Skin epidermis (tissue), 12 donors: ENCODE results near the gene CATSPER3.

ENCODE experiments used
- H3K27ac ChIP-seq, 21 experiments: fragments of 200-600 bp; sonication (generic) in 11 of 21; one replicate each; pipeline ENCODE4 v1.5.0; 2020; ENCODE audit warnings: mild to moderate bottlenecking in 3 of 21, inconsistent platforms in 2 of 21, moderate library complexity in 2 of 21
- H3K4me3 ChIP-seq, 7 experiments: fragments of 200-600 bp; sonication (generic) in 2 of 7; one replicate each; pipeline ENCODE4 v1.5.0; 2020; ENCODE audit warnings: inconsistent platforms in 2 of 7, mild to moderate bottlenecking in 2 of 7, moderate library complexity in 1 of 7

The CATSPER3 gene

GRCh38 chr5:135037519-135038204, 70.0 kb downstream of the CATSPER3 start:
- H3K4me3 ChIP-seq, result no peak overlapping the region
- no peak overlapping the region for H3K27ac ChIP-seq

GRCh38 chr5:135038205-135038812, 70.6 kb downstream of the CATSPER3 start:
- Histone ChIP-seq H3K4me3 (no peak overlapping the region), H3K27ac (no peak overlapping the region)

GRCh38 chr5:135038813-135039270, 71.1 kb downstream of the CATSPER3 start:
- no peak overlapping the region for H3K27ac ChIP-seq
- H3K4me3 ChIP-seq, result peak overlapping the region in 3 of 7 experiments; percentile 8 to 27 (median 17)

- Histone ChIP-seq H3K27ac (no peak overlapping the region), H3K4me3 (peak overlapping the region in 3 of 7 experiments; percentile 8 to 27 (median 17))
These were observed 71.7 kb downstream of the CATSPER3 start for GRCh38 chr5:135039271-135040033.

- H3K4me3 ChIP-seq, result peak overlapping the region in 1 of 7 experiments; percentile 17
- H3K27ac ChIP-seq, result no peak overlapping the region
These were observed 72.3 kb downstream of the CATSPER3 start for GRCh38 chr5:135040034-135040332.

GRCh38 chr5:135040333-135041144, 72.8 kb downstream of the CATSPER3 start:
- Histone ChIP-seq H3K4me3 (no peak overlapping the region), H3K27ac (no peak overlapping the region)

GRCh38 chr5:135041145-135041587, 73.5 kb downstream of the CATSPER3 start:
- Histone ChIP-seq H3K4me3 (no peak overlapping the region), H3K27ac (no peak overlapping the region)

GRCh38 chr5:135041726-135042125, 74.0 kb downstream of the CATSPER3 start:
- Histone ChIP-seq H3K27ac (no peak overlapping the region), H3K4me3 (no peak overlapping the region)

- H3K27ac ChIP-seq, result no peak overlapping the region
- no peak overlapping the region for H3K4me3 ChIP-seq
These were observed 74.9 kb downstream of the CATSPER3 start for GRCh38 chr5:135042595-135042994.

- H3K27ac ChIP-seq, result no peak overlapping the region
- H3K4me3 ChIP-seq, result no peak overlapping the region
These were observed 77.8 kb downstream of the CATSPER3 start for GRCh38 chr5:135045488-135045887.

GRCh38 chr5:135046661-135047346, 79.1 kb downstream of the CATSPER3 start:
- Histone ChIP-seq H3K27ac (no peak overlapping the region), H3K4me3 (no peak overlapping the region)

GRCh38 chr5:135047347-135047695, 79.6 kb downstream of the CATSPER3 start:
- H3K4me3 ChIP-seq, result no peak overlapping the region
- no peak overlapping the region for H3K27ac ChIP-seq

GRCh38 chr5:135048286-135048685, 80.6 kb downstream of the CATSPER3 start:
- Histone ChIP-seq H3K4me3 (no peak overlapping the region), H3K27ac (no peak overlapping the region)

- H3K4me3 ChIP-seq, result no peak overlapping the region
- H3K27ac ChIP-seq, result no peak overlapping the region
These were observed 81.2 kb downstream of the CATSPER3 start for GRCh38 chr5:135048930-135049329.

- Histone ChIP-seq H3K4me3 (no peak overlapping the region), H3K27ac (no peak overlapping the region)
These were observed 82.6 kb downstream of the CATSPER3 start for GRCh38 chr5:135050244-135050767.

- no peak overlapping the region for H3K4me3 ChIP-seq
- no peak overlapping the region for H3K27ac ChIP-seq
These were observed 83.7 kb downstream of the CATSPER3 start for GRCh38 chr5:135051399-135051798.

- Histone ChIP-seq H3K27ac (no peak overlapping the region), H3K4me3 (no peak overlapping the region)
These were observed 84.2 kb downstream of the CATSPER3 start for GRCh38 chr5:135051872-135052271.

- Histone ChIP-seq H3K27ac (no peak overlapping the region), H3K4me3 (no peak overlapping the region)
These were observed 84.9 kb downstream of the CATSPER3 start for GRCh38 chr5:135052511-135053145.

GRCh38 chr5:135053278-135053677, 85.6 kb downstream of the CATSPER3 start:
- no peak overlapping the region for H3K4me3 ChIP-seq
- no peak overlapping the region for H3K27ac ChIP-seq
